ENCODE measurements around the gene RIC8A. TPM values are rescaled to one million over a fixed set of nuclear protein-coding genes. Genes with fewer than 3 reads are reported as not detected.
A peak's percentile ranks its signal among the peaks of the same experiment; 100 is the strongest.

The RIC8A gene
- polyA plus RNA-seq, 1 experiment = 242 TPM

- TF ChIP-seq CTCF (IDR thresholded peaks at IDR 0.05; ENCODE audit: insufficient read depth, low read depth, low read length) = no peak
- Histone ChIP-seq H3K4me3 (ENCODE audit: low read depth, low read length) (no peak overlapping the region), H3K36me3 (ENCODE audit: control insufficient read depth, insufficient read depth, low read length) (peaks cover 21% of the 10 kb centered on the region), H3K27me3 (ENCODE audit: control insufficient read depth, insufficient read depth, low read length) (no peaks in the 10 kb centered on the region)
- no peak for DNase-seq (ENCODE audit: low read depth)
- ChIA-PET CTCF (no interaction called here), POLR2A (no interaction called here)
Measured at GRCh38 chr11:244376-244775, 36.9 kb downstream of the RIC8A start.

DNA sequence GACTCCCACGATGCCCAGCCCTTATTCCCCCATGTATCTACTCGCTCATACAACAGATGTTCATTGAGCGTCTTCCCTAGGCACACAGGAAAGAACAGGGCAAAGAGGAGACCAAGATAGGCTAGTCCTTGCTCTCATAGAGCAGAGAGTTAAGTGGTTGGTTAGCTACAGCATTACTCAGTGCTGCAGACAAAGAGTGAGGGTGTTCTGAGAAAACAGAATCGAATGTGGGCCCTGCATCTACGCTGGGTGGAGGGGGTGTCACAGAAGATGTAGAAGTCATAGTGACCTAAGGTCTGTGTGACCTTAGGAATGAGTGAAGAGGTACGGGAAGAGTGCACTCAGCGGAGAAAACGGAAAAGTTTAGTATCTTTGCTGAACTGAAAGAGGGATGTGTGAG, 41.6 kb downstream of the RIC8A start:
- POLR2A ChIA-PET = no interaction called here
- H3K36me3 ChIP-seq (ENCODE audit: control insufficient read depth, insufficient read depth, low read length) = peaks cover 32% of the 10 kb centered on the region
- H3K27me3 ChIP-seq (ENCODE audit: control insufficient read depth, insufficient read depth, low read length) = no peaks in the 10 kb centered on the region
- DNase-seq (ENCODE audit: low read depth) = no peak
- H3K4me3 ChIP-seq (ENCODE audit: low read depth, low read length) = no peak overlapping the region
- no peak for TF ChIP-seq CTCF (IDR thresholded peaks at IDR 0.05; ENCODE audit: insufficient read depth, low read depth, low read length)
- CTCF ChIA-PET = interaction anchor here (1.1 to 3.0 kb wide), 3 partner anchors 11 to 119 kb away, joined by 4 to 18 read pairs (median 10); no protein-coding TSS in a partner anchor

DNA sequence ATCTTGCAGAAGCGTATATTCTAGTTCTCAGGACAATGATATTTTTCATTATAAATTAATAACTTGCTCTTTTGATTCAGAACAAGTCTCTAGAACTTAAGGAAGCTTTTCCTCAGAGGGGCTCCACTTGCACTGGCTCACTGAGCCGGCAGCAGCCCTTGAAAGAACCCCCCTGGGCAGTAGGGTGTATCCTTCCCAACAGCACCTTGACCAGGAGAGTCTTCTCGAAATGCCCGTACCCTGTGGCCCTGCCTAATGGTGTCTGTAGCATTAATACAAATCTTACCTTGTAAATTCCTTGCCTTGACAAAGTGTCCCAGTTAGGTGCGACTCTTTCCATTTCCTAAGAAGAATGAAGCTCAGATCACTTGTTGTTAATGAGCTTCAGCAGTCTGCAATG, 42.8 kb downstream of the RIC8A start:
- Histone ChIP-seq H3K36me3 (ENCODE audit: control insufficient read depth, insufficient read depth, low read length) (peaks cover 27% of the 10 kb centered on the region), H3K27me3 (ENCODE audit: control insufficient read depth, insufficient read depth, low read length) (no peaks in the 10 kb centered on the region), H3K4me3 (ENCODE audit: low read depth, low read length) (no peak overlapping the region)
- TF ChIP-seq CTCF (IDR thresholded peaks at IDR 0.05; ENCODE audit: insufficient read depth, low read depth, low read length) = no peak
- DNase-seq (ENCODE audit: low read depth) = no peak
- ChIA-PET CTCF (interaction anchor here (0.6 to 3.9 kb wide), 19 partner anchors 9 to 269 kb away, joined by 3 to 41 read pairs (median 6); partner anchors contain the start of genes IFITM2 and PGGHG), POLR2A (no interaction called here)

GRCh38 chr11:250740-251299, 43.3 kb downstream of the RIC8A start:
- DNase-seq (ENCODE audit: low read depth) = no peak
- H3K27me3 ChIP-seq (ENCODE audit: control insufficient read depth, insufficient read depth, low read length) = no peaks in the 10 kb centered on the region
- ChIA-PET CTCF (interaction anchor here (0.7 to 3.9 kb wide), 22 partner anchors 10 to 268 kb away, joined by 3 to 41 read pairs (median 4); partner anchors contain the start of genes IFITM2 and PGGHG), POLR2A (no interaction called here)
- peak; percentile 74 for TF ChIP-seq CTCF (IDR thresholded peaks at IDR 0.05; ENCODE audit: insufficient read depth, low read depth, low read length)
- no peak overlapping the region for H3K4me3 ChIP-seq (ENCODE audit: low read depth, low read length)
- peaks cover 25% of the 10 kb centered on the region for H3K36me3 ChIP-seq (ENCODE audit: control insufficient read depth, insufficient read depth, low read length)

DNA sequence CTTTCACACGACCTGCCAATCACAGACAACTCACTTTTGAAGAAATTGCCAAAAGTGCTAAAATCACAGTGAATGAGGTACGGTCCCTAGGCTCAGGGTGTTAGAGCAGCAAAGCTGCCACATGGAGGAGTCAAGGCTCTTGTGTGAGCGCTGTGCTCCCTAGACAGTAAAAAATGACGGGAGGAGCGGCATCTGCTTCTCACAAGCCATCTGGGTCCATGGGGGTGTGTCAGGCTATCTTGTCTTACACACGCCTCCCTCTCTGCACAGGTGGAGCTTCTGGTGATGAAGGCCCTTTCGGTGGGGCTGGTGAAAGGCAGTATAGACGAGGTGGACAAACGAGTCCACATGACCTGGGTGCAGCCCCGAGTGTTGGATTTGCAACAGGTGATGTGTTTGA, 44.0 kb downstream of the RIC8A start:
- no peaks in the 10 kb centered on the region for H3K27me3 ChIP-seq (ENCODE audit: control insufficient read depth, insufficient read depth, low read length)
- DNase-seq (ENCODE audit: low read depth) = no peak
- CTCF ChIA-PET = interaction anchor here (0.9 to 3.9 kb wide), 16 partner anchors 9 to 267 kb away, joined by 3 to 41 read pairs (median 6); no protein-coding TSS in a partner anchor
- no peak overlapping the region for H3K4me3 ChIP-seq (ENCODE audit: low read depth, low read length)
- H3K36me3 ChIP-seq (ENCODE audit: control insufficient read depth, insufficient read depth, low read length) = peaks cover 23% of the 10 kb centered on the region
- POLR2A ChIA-PET = no interaction called here
- TF ChIP-seq CTCF (IDR thresholded peaks at IDR 0.05; ENCODE audit: insufficient read depth, low read depth, low read length) = no peak
